DMS153 (cell line): Measurements from ENCODE around the gene SFRP4.
A peak's percentile ranks its signal among the peaks of the same experiment; 100 is the strongest.

Source experiments
- DNase-seq: peaks from one replicate; lab custom pipeline; 2025; lab: John Stamatoyannopoulos, UW

Gene SFRP4

DNA sequence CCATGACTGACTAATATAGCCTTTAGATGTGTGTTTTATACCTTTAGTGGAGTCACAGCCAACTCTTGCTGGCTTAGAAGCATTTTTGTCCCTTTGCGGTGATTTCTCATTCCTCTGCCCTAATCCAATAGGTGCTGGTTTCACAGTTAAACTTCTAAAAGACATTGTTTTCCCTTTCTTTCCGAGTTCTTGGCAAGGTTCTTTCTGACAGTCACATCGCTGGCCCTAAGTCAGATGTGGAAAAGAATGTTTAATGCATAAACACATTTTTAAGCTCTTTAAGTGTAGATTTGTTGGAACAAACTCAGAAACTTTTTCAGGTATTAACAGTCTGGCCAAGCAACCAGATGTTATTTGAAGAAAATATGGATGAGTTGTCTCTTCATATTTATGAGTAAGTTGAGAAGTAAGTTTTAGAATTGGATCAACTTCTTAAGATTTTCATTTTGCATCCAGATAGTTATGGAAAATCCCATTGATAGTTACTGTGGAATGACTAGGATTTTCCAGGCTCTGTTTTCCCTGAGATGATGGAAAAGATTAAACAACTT lies 7.9 kb upstream of the SFRP4 start:
- no peak for DNase-seq

GRCh38 chr7:37923996-37924395 lies 7.4 kb upstream of the SFRP4 start:
- DNase-seq: no peak

DNA sequence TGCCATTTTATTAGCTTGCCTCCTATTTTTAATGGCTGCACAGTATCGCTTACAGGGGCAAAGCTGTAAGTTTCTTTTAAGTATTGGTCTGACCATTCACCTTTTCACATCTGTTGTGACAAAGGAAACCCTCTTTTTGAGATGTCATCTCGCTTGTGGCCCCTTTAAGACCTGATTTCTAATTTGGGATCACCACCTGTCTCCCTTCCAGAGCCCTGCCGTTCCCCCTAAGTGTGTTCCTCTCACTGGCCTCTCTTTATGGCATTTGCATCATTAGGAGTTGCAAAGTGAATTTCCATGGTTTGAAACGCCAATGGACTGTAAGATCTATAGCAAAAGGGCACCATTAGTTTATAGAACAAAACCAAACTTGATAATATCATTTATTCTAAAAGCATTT lies 5.3 kb upstream of the SFRP4 start:
- no peak for DNase-seq

- DNase-seq: peak; percentile 26
These were observed 4.5 kb upstream of the SFRP4 start for GRCh38 chr7:37920849-37921805.

GRCh38 chr7:37920305-37920848 lies 3.8 kb upstream of the SFRP4 start, which contains the start of gene EPDR1:
TSS of gene EPDR1 (plus strand) at chr7:37920640. CDS start at chr7:37920940, 300 bp downstream.
- peak; percentile 84 for DNase-seq

GRCh38 chr7:37918526-37918925 lies 1.9 kb upstream of the SFRP4 start:
- no peak for DNase-seq

GRCh38 chr7:37916017-37916672 lies 472 bp downstream of the SFRP4 start:
- DNase-seq: no peak

- no peak for DNase-seq
These were observed 1.2 kb downstream of the SFRP4 start for GRCh38 chr7:37915438-37915837.

- no peak for DNase-seq
These were observed 3.9 kb downstream of the SFRP4 start for GRCh38 chr7:37912756-37913155.

GRCh38 chr7:37908221-37908788 lies 8.3 kb downstream of the SFRP4 start:
- no peak for DNase-seq

GRCh38 chr7:37901890-37902524 lies 14.6 kb downstream of the SFRP4 start:
- DNase-seq: no peak

GRCh38 chr7:37901236-37901827 lies 15.3 kb downstream of the SFRP4 start:
- DNase-seq: peak; percentile 8

DNA sequence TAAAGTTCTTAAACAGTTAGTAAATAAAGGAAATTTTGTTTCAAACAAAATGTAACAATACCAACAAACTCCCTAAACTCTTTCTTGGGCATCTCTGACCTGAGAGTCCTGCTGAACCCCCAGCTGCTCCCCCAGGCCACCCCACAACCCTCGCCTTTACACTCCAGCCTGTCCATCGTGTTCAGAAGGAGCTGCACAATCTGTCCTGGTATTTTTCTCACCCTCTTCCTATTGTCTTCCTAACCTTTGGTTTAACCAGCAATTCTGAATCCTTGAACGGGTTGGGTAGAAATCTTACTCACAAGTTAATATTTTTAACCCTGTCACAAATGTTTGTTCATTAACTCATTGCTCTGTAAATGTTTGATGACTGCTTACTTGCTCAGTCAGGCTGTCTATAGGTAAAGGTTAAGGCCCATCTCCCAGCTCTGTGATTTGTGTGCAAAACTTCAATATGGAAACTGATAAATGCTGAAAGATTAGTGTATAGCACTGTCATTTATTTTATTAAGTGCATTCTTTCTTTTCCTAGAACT lies 16.8 kb downstream of the SFRP4 start:
- no peak for DNase-seq

- no peak for DNase-seq
These were observed 21.9 kb downstream of the SFRP4 start for GRCh38 chr7:37894671-37895070.

- DNase-seq: no peak
These were observed 23.3 kb downstream of the SFRP4 start for GRCh38 chr7:37893359-37893758.

- DNase-seq: no peak
These were observed 34.5 kb downstream of the SFRP4 start for GRCh38 chr7:37882086-37882485.
